GM21360 (cell line): Measurements from ENCODE around the gene LMX1A.

Experiments
- ATAC-seq: cut with Tn5 transposase; IDR thresholded peaks from one replicate; pipeline ENCODE4 v1.9.1; 2021; ENCODE audit warnings: mild to moderate bottlenecking, moderate library complexity; ENCODE audit not compliant: unreplicated experiment

Gene LMX1A

DNA sequence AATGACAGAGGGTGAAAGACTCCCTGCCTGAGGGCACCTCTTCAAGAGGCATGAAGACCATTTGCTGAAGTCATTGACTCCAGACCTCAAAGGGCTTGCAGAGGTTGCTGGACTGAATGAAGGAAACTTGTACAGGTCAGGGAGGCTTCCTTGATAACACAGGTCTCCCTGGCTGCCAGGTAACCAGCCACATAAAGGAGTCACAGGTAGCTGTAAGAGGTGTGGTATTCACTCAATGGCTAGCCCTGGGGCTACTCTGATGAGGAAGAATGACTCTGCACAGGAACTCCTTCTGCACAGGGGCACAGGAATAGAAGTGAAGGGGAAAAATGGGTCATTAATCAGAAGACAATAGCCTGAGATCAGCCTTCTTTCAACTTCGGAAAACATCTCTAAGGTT is 187.5 kb downstream of the LMX1A start:
- no peak for ATAC-seq

- ATAC-seq: no peak
Measured at GRCh38 chr1:165168467-165168866, 188.0 kb downstream of the LMX1A start.

- no peak for ATAC-seq
Measured at GRCh38 chr1:165162671-165163241, 193.8 kb downstream of the LMX1A start.

DNA sequence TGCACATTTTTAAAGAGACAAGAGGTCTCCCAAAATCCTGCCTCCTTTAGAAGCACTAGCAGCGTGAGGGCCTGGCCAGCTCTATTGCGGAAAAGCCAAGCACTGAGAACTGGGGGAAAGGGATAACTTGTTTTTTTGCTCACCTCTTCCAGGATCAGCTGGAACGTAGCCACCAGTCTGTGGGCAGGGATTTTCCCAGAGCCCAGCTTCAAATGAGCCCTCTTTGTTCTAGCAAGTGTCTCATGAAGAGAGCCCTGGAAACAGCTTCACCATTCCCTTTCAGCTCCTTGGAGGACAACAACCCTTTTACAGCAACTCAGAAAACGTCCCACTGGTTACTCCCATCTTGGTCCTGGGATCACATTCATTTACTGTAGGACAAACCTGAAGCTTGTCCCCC is 195.4 kb downstream of the LMX1A start:
- no peak for ATAC-seq

- ATAC-seq: no peak
Measured at GRCh38 chr1:165153182-165153581, 203.3 kb downstream of the LMX1A start.

DNA sequence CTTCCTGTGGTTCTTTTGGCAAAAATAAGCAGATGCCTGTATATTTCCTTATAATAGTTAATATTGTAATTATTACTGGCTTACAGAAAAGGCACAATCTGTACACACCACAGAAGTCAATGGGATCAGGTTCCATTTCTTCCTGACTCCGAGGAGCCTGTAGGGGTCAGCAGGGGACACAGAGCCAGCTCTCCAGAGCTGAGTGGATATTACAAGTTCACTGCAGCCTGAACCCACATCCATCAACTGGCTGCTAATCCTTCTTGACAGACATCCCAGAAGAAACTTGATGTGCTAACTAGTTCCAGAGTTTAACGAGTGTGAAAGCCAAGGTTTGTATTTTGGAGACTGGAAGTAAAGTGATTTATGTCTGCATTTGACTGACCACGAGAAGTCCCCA is 203.8 kb downstream of the LMX1A start:
- ATAC-seq: no peak

DNA sequence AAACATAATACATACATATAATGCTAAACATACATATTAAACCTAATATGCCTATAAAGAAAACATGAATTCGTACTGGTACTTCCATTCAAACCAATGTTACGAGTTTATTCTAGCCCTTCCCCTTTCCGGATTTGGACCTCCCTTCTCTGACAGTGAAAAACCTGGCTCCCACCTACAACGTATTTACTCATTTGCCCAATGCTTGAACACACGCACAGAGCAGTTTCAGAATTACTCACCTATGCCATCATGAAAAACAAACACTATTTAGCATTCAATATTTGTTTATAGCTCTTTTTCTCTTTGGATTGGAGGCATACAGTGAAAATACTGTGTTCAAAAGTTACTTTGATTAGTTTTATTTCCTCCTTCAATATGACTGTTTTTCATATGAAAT is 204.4 kb downstream of the LMX1A start:
- peak; percentile 67 for ATAC-seq
